ENCODE results near the gene ZNF865.
"Not testable (repeated sequence)": the region's sequence is repeated elsewhere in the genome, so short reads cannot be mapped to it uniquely, and the experiment has no call there.

ZNF865 gene

GRCh38 chr19:55579766-55580621, 25.5 kb upstream of the ZNF865 start:
- Histone ChIP-seq H3K27ac (ENCODE audit: low read length) (peak overlapping the region; percentile 97), H3K27me3 (ENCODE audit: insufficient read depth, low read length) (peaks cover 4% of the 10 kb centered on the region; the same call in 1 of the 2 replicates), H3K36me3 (ENCODE audit: insufficient read depth, low read depth, low read length) (peaks cover 10% of the 10 kb centered on the region), H3K9me3 (ENCODE audit: insufficient read depth, low read depth, low read length) (no peaks in the 10 kb centered on the region), H3K4me3 (ENCODE audit: low read length) (peak overlapping the region; percentile 92), H3K4me1 (ENCODE audit: insufficient read depth, low read length) (no peaks in the 10 kb centered on the region; the same call in 1 of the 2 replicates), H3K9ac (ENCODE audit: low read depth, low read length) (peak overlapping the region; percentile 94)

GRCh38 chr19:55580628-55581144, 24.8 kb upstream of the ZNF865 start, which contains the start of gene ZNF579:
Gene ZNF579 (minus strand): TSS chr19:55580848. CDS start chr19:55579639, 1,209 bp downstream.
- H3K9me3 ChIP-seq (ENCODE audit: insufficient read depth, low read depth, low read length), result no peaks in the 10 kb centered on the region
- H3K27ac ChIP-seq (ENCODE audit: low read length), result peak within 1 kb of the TSS; percentile 97
- H3K9ac ChIP-seq (ENCODE audit: low read depth, low read length), result peak within 1 kb of the TSS; percentile 94

GRCh38 chr19:55581145-55581822, 24.2 kb upstream of the ZNF865 start:
- no peak overlapping the region for H3K27ac ChIP-seq (ENCODE audit: low read length)
- H3K4me1 ChIP-seq (ENCODE audit: insufficient read depth, low read length), result no peaks in the 10 kb centered on the region; the same call in 1 of the 2 replicates
- H3K9ac ChIP-seq (ENCODE audit: low read depth, low read length), result peak overlapping the region; percentile 94; the same call in 1 of the 2 replicates
- no peaks in the 10 kb centered on the region for H3K9me3 ChIP-seq (ENCODE audit: insufficient read depth, low read depth, low read length)
- peaks cover 10% of the 10 kb centered on the region for H3K36me3 ChIP-seq (ENCODE audit: insufficient read depth, low read depth, low read length)
- H3K27me3 ChIP-seq (ENCODE audit: insufficient read depth, low read length), result peaks cover 9% of the 10 kb centered on the region; the same call in 1 of the 2 replicates
- peak overlapping the region; percentile 92; the same call in 1 of the 2 replicates for H3K4me3 ChIP-seq (ENCODE audit: low read length)

More at GRCh38 chr19:55580628-55581144, 24.8 kb upstream of the ZNF865 start, which contains the start of gene ZNF579:
- H3K36me3 ChIP-seq (ENCODE audit: insufficient read depth, low read depth, low read length), result peaks cover 10% of the 10 kb centered on the region
- peak within 1 kb of the TSS; percentile 92 for H3K4me3 ChIP-seq (ENCODE audit: low read length)
- peaks cover 6% of the 10 kb centered on the region; the same call in 1 of the 2 replicates for H3K27me3 ChIP-seq (ENCODE audit: insufficient read depth, low read length)
- H3K4me1 ChIP-seq (ENCODE audit: insufficient read depth, low read length), result no peaks in the 10 kb centered on the region; the same call in 1 of the 2 replicates

GRCh38 chr19:55581823-55582223, 23.6 kb upstream of the ZNF865 start:
- no peaks in the 10 kb centered on the region; the same call in 1 of the 2 replicates for H3K4me1 ChIP-seq (ENCODE audit: insufficient read depth, low read length)
- H3K4me3 ChIP-seq (ENCODE audit: low read length), result no peak overlapping the region
- no peak overlapping the region for H3K27ac ChIP-seq (ENCODE audit: low read length)
- H3K9me3 ChIP-seq (ENCODE audit: insufficient read depth, low read depth, low read length), result no peaks in the 10 kb centered on the region
- H3K27me3 ChIP-seq (ENCODE audit: insufficient read depth, low read length), result peaks cover 14% of the 10 kb centered on the region; the same call in 1 of the 2 replicates
- H3K36me3 ChIP-seq (ENCODE audit: insufficient read depth, low read depth, low read length), result peaks cover 7% of the 10 kb centered on the region
- no peak overlapping the region for H3K9ac ChIP-seq (ENCODE audit: low read depth, low read length)

- not testable (repeated sequence) for H3K9ac ChIP-seq (ENCODE audit: low read depth, low read length); H3K4me3 ChIP-seq (ENCODE audit: low read length); H3K36me3 ChIP-seq (ENCODE audit: insufficient read depth, low read depth, low read length); H3K27ac ChIP-seq (ENCODE audit: low read length); H3K4me1 ChIP-seq (ENCODE audit: insufficient read depth, low read length); H3K9me3 ChIP-seq (ENCODE audit: insufficient read depth, low read depth, low read length)
- peaks cover 14% of the 10 kb centered on the region; the same call in 1 of the 2 replicates for H3K27me3 ChIP-seq (ENCODE audit: insufficient read depth, low read length)
These were observed 23.2 kb upstream of the ZNF865 start for GRCh38 chr19:55582284-55582683.

- not testable (repeated sequence) for H3K9ac ChIP-seq (ENCODE audit: low read depth, low read length); H3K9me3 ChIP-seq (ENCODE audit: insufficient read depth, low read depth, low read length); H3K4me3 ChIP-seq (ENCODE audit: low read length); H3K4me1 ChIP-seq (ENCODE audit: insufficient read depth, low read length); H3K27ac ChIP-seq (ENCODE audit: low read length); H3K36me3 ChIP-seq (ENCODE audit: insufficient read depth, low read depth, low read length)
- H3K27me3 ChIP-seq (ENCODE audit: insufficient read depth, low read length), result peaks cover 14% of the 10 kb centered on the region; the same call in 1 of the 2 replicates
These were observed 21.6 kb upstream of the ZNF865 start for GRCh38 chr19:55583897-55584296.

GRCh38 chr19:55584871-55585270, 20.6 kb upstream of the ZNF865 start:
- no peak overlapping the region; the same call in 1 of the 2 replicates for H3K4me3 ChIP-seq (ENCODE audit: low read length)
- H3K9me3 ChIP-seq (ENCODE audit: insufficient read depth, low read depth, low read length), result no peaks in the 10 kb centered on the region
- H3K9ac ChIP-seq (ENCODE audit: low read depth, low read length), result peak overlapping the region; percentile 63; the same call in 1 of the 2 replicates
- no peaks in the 10 kb centered on the region; the same call in 1 of the 2 replicates for H3K4me1 ChIP-seq (ENCODE audit: insufficient read depth, low read length)
- H3K27me3 ChIP-seq (ENCODE audit: insufficient read depth, low read length), result peaks cover 14% of the 10 kb centered on the region; the same call in 1 of the 2 replicates
- no peak overlapping the region for H3K27ac ChIP-seq (ENCODE audit: low read length)
- H3K36me3 ChIP-seq (ENCODE audit: insufficient read depth, low read depth, low read length), result no peaks in the 10 kb centered on the region

- Histone ChIP-seq H3K4me1 (ENCODE audit: insufficient read depth, low read length) (no peaks in the 10 kb centered on the region; the same call in 1 of the 2 replicates), H3K27me3 (ENCODE audit: insufficient read depth, low read length) (peaks cover 14% of the 10 kb centered on the region; the same call in 1 of the 2 replicates), H3K36me3 (ENCODE audit: insufficient read depth, low read depth, low read length) (no peaks in the 10 kb centered on the region), H3K4me3 (ENCODE audit: low read length) (peak overlapping the region; percentile 70), H3K9me3 (ENCODE audit: insufficient read depth, low read depth, low read length) (no peaks in the 10 kb centered on the region), H3K27ac (ENCODE audit: low read length) (no peak overlapping the region), H3K9ac (ENCODE audit: low read depth, low read length) (peak overlapping the region; percentile 63; the same call in 1 of the 2 replicates)
These were observed 19.6 kb upstream of the ZNF865 start for GRCh38 chr19:55585658-55586339.

- H3K9ac ChIP-seq (ENCODE audit: low read depth, low read length), result peak overlapping the region; percentile 27; the same call in 1 of the 2 replicates
- no peak overlapping the region for H3K27ac ChIP-seq (ENCODE audit: low read length)
- no peaks in the 10 kb centered on the region for H3K36me3 ChIP-seq (ENCODE audit: insufficient read depth, low read depth, low read length)
- H3K4me1 ChIP-seq (ENCODE audit: insufficient read depth, low read length), result no peaks in the 10 kb centered on the region; the same call in 1 of the 2 replicates
- peak overlapping the region; percentile 84 for H3K4me3 ChIP-seq (ENCODE audit: low read length)
- no peaks in the 10 kb centered on the region for H3K9me3 ChIP-seq (ENCODE audit: insufficient read depth, low read depth, low read length)
- peaks cover 14% of the 10 kb centered on the region; the same call in 1 of the 2 replicates for H3K27me3 ChIP-seq (ENCODE audit: insufficient read depth, low read length)
These were observed 18.3 kb upstream of the ZNF865 start for GRCh38 chr19:55586976-55587668.

GRCh38 chr19:55588738-55589137, 16.7 kb upstream of the ZNF865 start:
- H3K27ac ChIP-seq (ENCODE audit: low read length), result no peak overlapping the region
- H3K4me1 ChIP-seq (ENCODE audit: insufficient read depth, low read length), result no peaks in the 10 kb centered on the region; the same call in 1 of the 2 replicates
- peaks cover 14% of the 10 kb centered on the region; the same call in 1 of the 2 replicates for H3K27me3 ChIP-seq (ENCODE audit: insufficient read depth, low read length)
- H3K9me3 ChIP-seq (ENCODE audit: insufficient read depth, low read depth, low read length), result no peaks in the 10 kb centered on the region
- H3K36me3 ChIP-seq (ENCODE audit: insufficient read depth, low read depth, low read length), result no peaks in the 10 kb centered on the region
- no peak overlapping the region for H3K9ac ChIP-seq (ENCODE audit: low read depth, low read length)
- no peak overlapping the region for H3K4me3 ChIP-seq (ENCODE audit: low read length)
